ENCODE measurements around the gene TUB. TPM values are rescaled to one million over a fixed set of nuclear protein-coding genes. Genes with fewer than 3 reads are reported as not detected.

The TUB gene
- total RNA-seq, 4 donors from 2014 or later, result 16.3 to 25.8 (median 22.7) TPM

- no peak for TF ChIP-seq POLR2A (IDR thresholded peaks at IDR 0.05)
- TF ChIP-seq CTCF (IDR thresholded peaks at IDR 0.05), result no peak
- intact Hi-C loops (cut with DNase I), result no loop called here
- no peaks in the 10 kb centered on the region for H3K9me3 ChIP-seq
- no peak overlapping the region for H3K4me3 ChIP-seq (replicated peaks in 1 of 3)
- no peaks in the 10 kb centered on the region for H3K36me3 ChIP-seq
- peak overlapping the region in 2 of 3 donors; percentile 27 to 59 for H3K27ac ChIP-seq
- no peak for DNase-seq
- no peaks in the 10 kb centered on the region for H3K27me3 ChIP-seq
- H3K4me1 ChIP-seq, result peaks cover 30 to 68% of the 10 kb centered on the region in 2 donors
- 88 to 90% methylated on average over 8 to 10 of the region's 12 CpGs for WGBS, 2 donors
These were observed 20.0 kb upstream of the TUB start for GRCh38 chr11:8060801-8061554.

GRCh38 chr11:8061555-8062428 is 19.2 kb upstream of the TUB start:
- H3K27me3 ChIP-seq, result no peaks in the 10 kb centered on the region
- WGBS, 2 donors, result 89 to 95% methylated on average over 18 to 20 of the region's 22 CpGs
- no peak for TF ChIP-seq CTCF (IDR thresholded peaks at IDR 0.05)
- TF ChIP-seq POLR2A (IDR thresholded peaks at IDR 0.05), result no peak
- no peak for DNase-seq
- peak overlapping the region in 2 of 3 donors; percentile 59 to 88 for H3K27ac ChIP-seq
- no peaks in the 10 kb centered on the region for H3K36me3 ChIP-seq
- H3K9me3 ChIP-seq, result no peaks in the 10 kb centered on the region
- H3K4me3 ChIP-seq (replicated peaks in 1 of 3), result no peak overlapping the region
- intact Hi-C loops (cut with DNase I), result no loop called here
- peaks cover 30 to 76% of the 10 kb centered on the region in 2 donors for H3K4me1 ChIP-seq

- Histone ChIP-seq H3K4me3 (replicated peaks in 1 of 3) (no peak overlapping the region), H3K27ac (peak overlapping the region; percentile 62 to 88 (median 82)), H3K27me3 (no peaks in the 10 kb centered on the region), H3K36me3 (no peaks in the 10 kb centered on the region), H3K4me1 (peaks cover 31 to 87% of the 10 kb centered on the region in 2 donors), H3K9me3 (no peaks in the 10 kb centered on the region)
- DNase-seq, result no peak
- WGBS, 2 donors, result 73 to 81% methylated on average over 11 to 12 of the region's 13 CpGs
- intact Hi-C loops (cut with DNase I), result no loop called here
- no peak for TF ChIP-seq POLR2A (IDR thresholded peaks at IDR 0.05)
- no peak for TF ChIP-seq CTCF (IDR thresholded peaks at IDR 0.05)
These were observed 18.2 kb upstream of the TUB start for GRCh38 chr11:8062781-8063257.

GRCh38 chr11:8063324-8063723 is 17.7 kb upstream of the TUB start:
- H3K36me3 ChIP-seq, result no peaks in the 10 kb centered on the region
- peaks cover 36 to 92% of the 10 kb centered on the region in 2 donors for H3K4me1 ChIP-seq
- no peak for TF ChIP-seq POLR2A (IDR thresholded peaks at IDR 0.05)
- no peak for TF ChIP-seq CTCF (IDR thresholded peaks at IDR 0.05)
- H3K27ac ChIP-seq, result peak overlapping the region; percentile 62 to 88 (median 82)
- 13 to 17% methylated on average over 7 of the region's 7 CpGs for WGBS, 2 donors
- intact Hi-C loops (cut with DNase I), result no loop called here
- DNase-seq, result peak; percentile 54 to 62
- no peak overlapping the region for H3K4me3 ChIP-seq (replicated peaks in 1 of 3)
- H3K9me3 ChIP-seq, result no peaks in the 10 kb centered on the region
- no peaks in the 10 kb centered on the region for H3K27me3 ChIP-seq
